Esophagus muscularis mucosa (tissue), 4 donors: ENCODE measurements around the gene PPP1R12A. TPM values are rescaled to one million over a fixed set of nuclear protein-coding genes. Genes with fewer than 3 reads are reported as not detected.

Source experiments
- DNase-seq: peaks from one replicate; pipeline ENCODE4 v3.0.0-alpha.2; 2017; ENCODE audit errors: extremely low spot score
- H3K27ac ChIP-seq, 4 donors: fragments of 200-600 bp; sonication (generic); replicated peaks in 1 of 4; 1 replicate in 3 of 4; 2 replicates in 1 of 4; pipeline ENCODE4 v1.5.1; 2016 to 2019; ENCODE audit warnings: mild to moderate bottlenecking in 1 of 4
- H3K27me3 ChIP-seq, 4 donors: fragments of 200-600 bp; sonication (generic); one replicate each; pipeline versions ENCODE4 v1.5.1 to v1.6.0; 2016 to 2019
- H3K36me3 ChIP-seq, 4 donors: fragments of 200-600 bp; sonication (generic); one replicate each; pipeline ENCODE4 v1.5.1; 2016 to 2019
- H3K4me1 ChIP-seq, 4 donors: fragments of 200-600 bp; sonication (generic); one replicate each; pipeline ENCODE4 v1.5.1; 2016 to 2019
- H3K4me3 ChIP-seq, 4 donors: fragments of 200-600 bp; sonication (generic); 1 replicate in 2 of 4; 2 replicates in 2 of 4; pipeline ENCODE4 v1.5.1; 2016 to 2019; ENCODE audit warnings: mild to moderate bottlenecking in 4 of 4, moderate library complexity in 1 of 4
- H3K9me3 ChIP-seq, 4 donors: fragments of 200-600 bp; sonication (generic); 1 replicate in 3 of 4; 2 replicates in 1 of 4; pipeline ENCODE4 v1.5.1; 2016 to 2019
- CTCF ChIP-seq, 3 experiments: fragments of 200-600 bp in 2 of 3; fragments of 450-650 bp in 1 of 3; sonication (generic) in 2 of 3; IDR thresholded peaks; one replicate each; pipeline ENCODE4 v1.5.1; 2017 to 2019; ENCODE audit warnings: antibody characterized with exemption in 3 of 3, mild to moderate bottlenecking in 2 of 3, moderate library complexity in 1 of 3
- EP300 ChIP-seq: sonication (generic); formaldehyde crosslinking; IDR thresholded peaks from one replicate; pipeline ENCODE4 v1.6.1; 2017; ENCODE audit warnings: antibody characterized with exemption
- POLR2A ChIP-seq: fragments of 450-650 bp; IDR thresholded peaks from one replicate; pipeline ENCODE4 v1.6.1; 2017; ENCODE audit warnings: antibody characterized with exemption, moderate library complexity, mild to moderate bottlenecking, low read depth
- POLR2AphosphoS5 ChIP-seq, 2 donors: sonication (generic); formaldehyde crosslinking; IDR thresholded peaks; one replicate each; pipeline ENCODE4 v1.6.1; 2017; ENCODE audit warnings: antibody characterized with exemption in 2 of 2
- WGBS: methylation state at CpG from one replicate; pipeline ENCODE4 v1.1.5; 2018; 5-methylcytosine and 5-hydroxymethylcytosine counted together
- intact Hi-C: fragments of 100-400 bp; cut with DNase I; formaldehyde crosslinking; loops from one replicate; pipeline ENCODE4 v1.15.1; 2023
- total RNA-seq, 4 donors: library from RNA; depleted of rRNA; stranded (reverse); fragments of >200 nt; gene quantifications; one replicate each; pipeline versions ENCODE4 v1.1.0 to v1.2.1, GENCODE V29; 2016

The PPP1R12A gene
- total RNA-seq, 4 donors from 2014 or later: 441 to 691 (median 542) TPM

GRCh38 chr12:79959484-79959883 is 24.6 kb upstream of the PPP1R12A start:
- no peak for DNase-seq
- 50% methylated on average over 4 of the region's 4 CpGs for WGBS
- Histone ChIP-seq H3K27ac (peak overlapping the region in 2 of 4 donors; percentile 7 to 8), H3K4me3 (peak overlapping the region in 1 of 4 donors; percentile 5), H3K9me3 (peaks cover 0 to 15% (median 5%) of the 10 kb centered on the region in 4 donors), H3K4me1 (peaks cover 0 to 14% (median 8%) of the 10 kb centered on the region in 4 donors), H3K36me3 (no peaks in the 10 kb centered on the region), H3K27me3 (no peaks in the 10 kb centered on the region)
- intact Hi-C loops: no loop called here
- TF ChIP-seq POLR2AphosphoS5 (IDR thresholded peaks at IDR 0.05) (peak in 1 of 2 donors; percentile 20), POLR2A (no peak)

DNA sequence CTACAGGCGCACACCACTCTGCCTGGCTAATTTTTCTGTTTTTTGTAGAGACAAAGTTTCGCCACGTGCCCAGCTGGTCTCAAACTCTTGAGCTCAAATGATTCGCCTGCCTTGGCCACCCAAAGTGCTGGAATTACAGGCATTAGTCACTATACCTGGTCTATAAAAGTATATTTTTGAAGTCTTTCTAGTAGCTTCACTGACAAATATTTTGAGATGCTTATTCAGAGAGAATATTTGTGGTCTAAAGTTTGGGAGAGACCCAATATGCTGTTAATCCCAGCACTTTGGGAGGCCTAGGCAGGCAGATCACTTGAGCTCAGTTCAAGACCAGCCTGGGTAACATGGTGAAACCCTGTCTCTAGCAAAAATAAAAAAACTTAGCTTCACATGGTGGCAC is 22.0 kb upstream of the PPP1R12A start:
- H3K27ac ChIP-seq: no peak overlapping the region
- peaks cover 0 to 17% (median 6%) of the 10 kb centered on the region in 4 donors for H3K9me3 ChIP-seq
- DNase-seq: no peak
- WGBS: 96% methylated on average over 4 of the region's 4 CpGs
- peaks cover 0 to 14% (median 8%) of the 10 kb centered on the region in 4 donors for H3K4me1 ChIP-seq
- H3K27me3 ChIP-seq: no peaks in the 10 kb centered on the region
- TF ChIP-seq CTCF (IDR thresholded peaks at IDR 0.05) (no peak), POLR2A (no peak), EP300 (no peak), POLR2AphosphoS5 (IDR thresholded peaks at IDR 0.05) (no peak)
- no peaks in the 10 kb centered on the region for H3K36me3 ChIP-seq
- intact Hi-C loops: no loop called here
- no peak overlapping the region for H3K4me3 ChIP-seq

GRCh38 chr12:79955561-79955960 is 20.7 kb upstream of the PPP1R12A start:
- peaks cover 0 to 14% (median 8%) of the 10 kb centered on the region in 4 donors for H3K4me1 ChIP-seq
- no peak overlapping the region for H3K27ac ChIP-seq
- H3K36me3 ChIP-seq: no peaks in the 10 kb centered on the region
- peaks cover 0 to 17% (median 6%) of the 10 kb centered on the region in 4 donors for H3K9me3 ChIP-seq
- TF ChIP-seq CTCF (IDR thresholded peaks at IDR 0.05): no peak
- TF ChIP-seq POLR2AphosphoS5 (IDR thresholded peaks at IDR 0.05): no peak
- no peak for TF ChIP-seq EP300
- no peak for TF ChIP-seq POLR2A
- WGBS: 96% methylated on average over 2 of the region's 3 CpGs
- H3K27me3 ChIP-seq: no peaks in the 10 kb centered on the region
- H3K4me3 ChIP-seq: no peak overlapping the region
- no peak for DNase-seq
- intact Hi-C loops: no loop called here

DNA sequence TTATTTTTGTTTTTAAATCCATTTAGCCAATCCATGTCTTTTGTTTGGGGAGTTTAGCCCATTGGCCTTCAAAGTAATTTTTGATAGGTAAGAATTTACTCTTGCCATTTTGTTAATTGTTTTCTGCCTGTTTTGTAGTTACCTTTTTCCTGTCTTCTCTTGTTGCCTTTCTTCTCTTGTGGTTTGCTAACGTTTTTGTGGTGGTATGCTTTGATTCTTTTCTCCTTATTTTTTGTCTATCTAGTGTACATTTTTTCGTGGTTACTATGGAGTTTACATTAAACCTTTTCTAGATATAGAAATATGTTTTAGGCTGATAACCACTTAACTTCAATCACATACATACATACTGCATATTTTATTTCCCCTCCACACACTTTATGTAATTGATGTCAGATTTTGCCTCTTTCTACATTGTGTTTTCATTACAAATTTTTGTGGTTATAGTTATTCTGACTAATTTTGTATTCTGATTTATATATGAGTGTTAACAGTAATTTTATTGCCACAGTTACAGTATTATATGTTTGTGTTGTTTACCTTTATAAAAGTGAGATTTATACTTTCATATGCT is 19.2 kb upstream of the PPP1R12A start:
- WGBS: 82% methylated on average over 2 of the region's 2 CpGs
- no peak for TF ChIP-seq POLR2A
- TF ChIP-seq EP300: no peak
- no peak for TF ChIP-seq CTCF (IDR thresholded peaks at IDR 0.05)
- TF ChIP-seq POLR2AphosphoS5 (IDR thresholded peaks at IDR 0.05): no peak

GRCh38 chr12:79949098-79949497 is 14.2 kb upstream of the PPP1R12A start:
- Histone ChIP-seq H3K9me3 (no peaks in the 10 kb centered on the region), H3K27ac (no peak overlapping the region), H3K27me3 (no peaks in the 10 kb centered on the region), H3K4me3 (no peak overlapping the region), H3K4me1 (peaks cover 0 to 10% (median 6%) of the 10 kb centered on the region in 4 donors), H3K36me3 (no peaks in the 10 kb centered on the region)
- TF ChIP-seq CTCF (IDR thresholded peaks at IDR 0.05): no peak
- no peak for TF ChIP-seq POLR2A
- TF ChIP-seq EP300: no peak
- TF ChIP-seq POLR2AphosphoS5 (IDR thresholded peaks at IDR 0.05): no peak
- no peak for DNase-seq
- WGBS: 100% methylated on average over 1 of the region's 1 CpG
- intact Hi-C loops: no loop called here

More for the DNA sequence above, 19.2 kb upstream of the PPP1R12A start:
- no peak for DNase-seq
- intact Hi-C loops: no loop called here
- no peak overlapping the region for H3K27ac ChIP-seq
- no peaks in the 10 kb centered on the region for H3K36me3 ChIP-seq
- peaks cover 0 to 2% (median under 1%) of the 10 kb centered on the region in 4 donors for H3K4me1 ChIP-seq
- peaks cover 0 to 17% (median 6%) of the 10 kb centered on the region in 4 donors for H3K9me3 ChIP-seq
- H3K4me3 ChIP-seq: no peak overlapping the region
- no peaks in the 10 kb centered on the region for H3K27me3 ChIP-seq
